ENCODE measurements around the gene TTC7B. TPM values are rescaled to one million over a fixed set of nuclear protein-coding genes. Genes with fewer than 3 reads are reported as not detected.
A peak's percentile ranks its signal among the peaks of the same experiment; 100 is the strongest.
"Not testable (repeated sequence)": the region's sequence is repeated elsewhere in the genome, so short reads cannot be mapped to it uniquely, and the experiment has no call there.

Gene TTC7B, protein sequence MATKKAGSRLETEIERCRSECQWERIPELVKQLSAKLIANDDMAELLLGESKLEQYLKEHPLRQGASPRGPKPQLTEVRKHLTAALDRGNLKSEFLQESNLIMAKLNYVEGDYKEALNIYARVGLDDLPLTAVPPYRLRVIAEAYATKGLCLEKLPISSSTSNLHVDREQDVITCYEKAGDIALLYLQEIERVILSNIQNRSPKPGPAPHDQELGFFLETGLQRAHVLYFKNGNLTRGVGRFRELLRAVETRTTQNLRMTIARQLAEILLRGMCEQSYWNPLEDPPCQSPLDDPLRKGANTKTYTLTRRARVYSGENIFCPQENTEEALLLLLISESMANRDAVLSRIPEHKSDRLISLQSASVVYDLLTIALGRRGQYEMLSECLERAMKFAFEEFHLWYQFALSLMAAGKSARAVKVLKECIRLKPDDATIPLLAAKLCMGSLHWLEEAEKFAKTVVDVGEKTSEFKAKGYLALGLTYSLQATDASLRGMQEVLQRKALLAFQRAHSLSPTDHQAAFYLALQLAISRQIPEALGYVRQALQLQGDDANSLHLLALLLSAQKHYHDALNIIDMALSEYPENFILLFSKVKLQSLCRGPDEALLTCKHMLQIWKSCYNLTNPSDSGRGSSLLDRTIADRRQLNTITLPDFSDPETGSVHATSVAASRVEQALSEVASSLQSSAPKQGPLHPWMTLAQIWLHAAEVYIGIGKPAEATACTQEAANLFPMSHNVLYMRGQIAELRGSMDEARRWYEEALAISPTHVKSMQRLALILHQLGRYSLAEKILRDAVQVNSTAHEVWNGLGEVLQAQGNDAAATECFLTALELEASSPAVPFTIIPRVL
- 10.6 and 18.0 TPM in 2 replicates for total RNA-seq (2014; rRNA removed; shearing (Covaris generic))

GRCh38 chr14:90815822-90816662, at the start of gene TTC7B:
TSS of gene TTC7B (minus strand) at chr14:90816430. CDS start at chr14:90816295, 135 bp downstream.
- DNase-seq (ENCODE audit: low read depth) = peak; percentile 18

DNA sequence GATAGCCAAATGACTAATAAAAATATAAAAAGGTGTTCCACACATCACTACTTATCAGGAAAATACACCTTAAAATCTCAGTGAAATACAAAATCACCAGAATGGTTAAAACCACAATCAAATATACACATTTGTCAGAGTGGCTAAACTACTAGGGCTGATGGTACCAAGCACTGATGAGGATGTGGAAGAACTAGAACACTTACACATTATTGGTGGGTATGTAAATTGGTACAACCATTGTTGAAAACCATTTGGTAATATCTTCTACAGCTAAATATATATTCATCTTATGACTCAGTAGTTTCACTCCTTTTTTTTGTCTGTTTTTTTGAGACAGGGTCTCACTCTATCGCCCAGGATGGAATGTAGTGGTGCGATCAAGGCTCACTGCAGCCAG, 48.5 kb upstream of the TTC7B start:
- no peak for DNase-seq (ENCODE audit: low read depth)

- no peak for DNase-seq (ENCODE audit: low read depth)
These were observed 42.3 kb upstream of the TTC7B start for GRCh38 chr14:90858511-90858910.

DNA sequence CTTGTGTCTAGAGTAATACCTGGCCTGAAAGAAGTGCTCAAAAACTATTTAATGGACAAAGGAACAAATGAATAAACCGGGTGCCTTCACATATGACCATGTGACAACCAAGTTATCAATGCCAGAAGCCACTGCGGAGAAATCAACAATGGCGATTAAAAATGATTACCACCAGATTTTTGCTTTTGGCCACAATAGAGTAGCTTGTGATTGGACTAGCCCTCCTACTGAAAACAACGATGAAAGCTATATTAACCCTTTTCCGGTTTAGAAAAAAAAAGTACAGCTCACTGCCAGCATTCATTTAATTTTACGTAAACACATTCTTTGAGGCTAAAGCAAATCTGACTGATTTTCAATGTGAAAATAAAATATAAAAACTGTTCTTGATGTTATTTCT, 41.6 kb upstream of the TTC7B start:
- no peak for DNase-seq (ENCODE audit: low read depth)

DNA sequence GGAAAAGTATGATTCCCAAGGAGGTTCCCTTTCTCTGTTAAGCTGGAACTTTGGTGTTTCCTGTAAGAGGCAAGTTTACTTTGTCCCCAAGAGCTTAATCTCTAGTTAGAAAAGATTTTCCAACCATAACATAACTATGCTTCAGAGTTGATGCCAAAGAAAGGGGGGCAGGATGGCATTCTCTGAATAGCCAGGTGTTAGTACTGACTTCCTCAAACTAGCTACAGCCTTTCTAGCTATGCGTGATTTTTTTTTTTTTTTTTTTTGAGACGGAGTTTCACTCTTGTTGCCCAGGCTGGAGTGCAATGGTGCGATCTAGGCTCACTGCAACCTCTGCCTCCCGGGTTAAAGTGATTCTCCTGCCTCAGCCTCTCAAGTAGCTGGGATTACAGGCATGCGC, 39.9 kb upstream of the TTC7B start:
- DNase-seq (ENCODE audit: low read depth) = not testable (repeated sequence)

GRCh38 chr14:90853116-90853515, 36.9 kb upstream of the TTC7B start:
- peak; percentile 19 for DNase-seq (ENCODE audit: low read depth)

DNA sequence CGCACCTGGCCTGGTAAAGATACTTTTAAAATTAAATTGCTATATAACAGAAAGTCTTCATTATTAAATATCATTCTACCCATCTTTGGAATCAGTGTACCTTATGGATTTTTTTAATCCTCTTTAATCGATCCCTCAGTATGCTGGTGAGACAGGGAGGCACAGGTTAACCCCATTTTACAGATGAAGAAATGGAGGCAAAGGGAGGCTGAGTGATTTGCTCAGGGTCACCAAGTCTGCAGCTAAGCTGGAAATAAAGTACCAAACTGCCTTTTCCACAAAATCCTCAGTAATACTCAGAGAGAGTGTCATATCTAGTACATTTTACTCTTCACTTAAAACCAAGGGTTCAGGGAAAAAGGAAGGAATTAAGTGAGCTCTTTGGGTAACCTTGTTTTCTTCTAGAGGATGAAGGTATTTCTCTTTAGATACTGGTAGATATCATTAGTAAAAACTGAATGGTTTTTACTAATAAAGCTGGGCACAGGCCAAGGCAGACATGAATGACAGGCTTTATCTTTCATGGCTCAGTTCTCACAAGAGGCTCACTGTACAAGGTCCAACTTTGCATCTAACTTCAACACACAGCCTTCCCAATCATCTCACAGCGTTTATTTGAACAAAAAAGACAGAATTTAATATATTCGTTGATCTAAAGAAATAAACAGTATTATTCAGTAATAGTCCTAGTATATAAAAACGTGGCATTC, 35.3 kb upstream of the TTC7B start:
- DNase-seq (ENCODE audit: low read depth) = no peak

- peak; percentile 71 for DNase-seq (ENCODE audit: low read depth)
These were observed 34.3 kb upstream of the TTC7B start for GRCh38 chr14:90850487-90850886.

DNA sequence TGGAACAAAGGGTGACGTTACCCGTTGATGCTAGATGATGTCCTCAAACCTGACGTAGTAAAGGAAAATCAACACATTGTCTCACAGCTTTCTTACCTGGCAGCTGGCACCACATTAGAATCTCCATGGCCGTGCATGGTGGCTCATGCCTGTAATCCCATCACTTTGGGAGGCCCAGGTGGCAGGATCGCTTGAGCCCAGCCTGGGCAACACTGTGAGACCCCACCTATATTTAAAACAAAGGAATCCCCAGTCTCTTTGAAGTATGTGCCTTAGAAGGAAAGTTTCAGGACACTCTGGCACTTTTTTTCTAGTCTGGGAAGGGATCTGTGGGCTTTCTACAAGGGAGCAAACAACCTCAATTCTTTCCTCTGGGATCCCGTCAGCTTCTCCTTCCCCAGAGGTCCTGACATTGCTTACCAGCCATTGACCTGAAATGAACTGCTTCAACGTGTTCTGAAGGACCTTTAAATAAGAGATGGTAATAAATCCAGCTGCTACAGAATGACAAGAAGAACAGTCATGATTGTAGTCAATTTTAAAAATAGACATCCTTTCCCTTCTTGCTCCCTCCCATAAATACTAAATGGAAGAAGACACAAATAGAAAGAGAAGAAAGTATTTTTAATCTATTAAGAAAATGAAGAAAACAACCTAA, 33.7 kb upstream of the TTC7B start:
- no peak for DNase-seq (ENCODE audit: low read depth)

DNA sequence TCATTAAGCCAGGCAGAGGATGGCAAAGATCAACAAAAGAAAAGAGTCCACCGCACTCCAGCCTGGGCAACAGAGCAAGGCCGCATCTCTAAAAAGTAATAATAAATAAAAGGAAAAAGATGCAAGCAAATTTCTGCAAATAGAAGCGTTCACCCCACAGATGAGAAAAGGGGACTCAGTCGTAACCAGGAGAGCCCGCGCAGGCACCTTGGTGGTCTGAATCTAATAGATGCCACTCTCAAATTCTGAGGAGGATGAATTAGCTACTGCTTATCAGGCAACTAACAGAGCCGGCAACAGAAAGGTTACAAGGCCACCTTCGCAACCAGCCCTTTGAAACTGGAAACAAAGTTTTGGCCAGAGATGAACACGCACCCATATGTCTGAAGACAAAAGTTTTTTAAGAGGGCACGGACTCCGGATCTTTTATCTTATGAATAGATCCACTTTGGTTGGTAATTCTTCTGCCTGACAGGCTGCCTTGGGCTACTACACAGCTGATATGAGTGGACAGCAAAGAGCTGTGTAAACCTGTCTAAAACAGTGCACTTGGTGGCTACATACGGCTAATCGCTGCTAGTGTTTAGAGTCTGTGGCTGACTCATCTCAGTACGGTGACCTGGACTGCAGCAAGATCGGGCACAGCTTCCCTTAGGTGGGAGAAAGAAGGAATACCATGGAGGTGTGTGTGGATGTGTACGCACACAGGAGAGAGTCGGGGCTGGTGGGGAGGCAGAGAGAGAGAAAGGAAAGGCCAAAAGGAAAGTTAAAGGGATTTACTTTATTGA, 32.9 kb upstream of the TTC7B start:
- DNase-seq (ENCODE audit: low read depth) = peak; percentile 46

DNA sequence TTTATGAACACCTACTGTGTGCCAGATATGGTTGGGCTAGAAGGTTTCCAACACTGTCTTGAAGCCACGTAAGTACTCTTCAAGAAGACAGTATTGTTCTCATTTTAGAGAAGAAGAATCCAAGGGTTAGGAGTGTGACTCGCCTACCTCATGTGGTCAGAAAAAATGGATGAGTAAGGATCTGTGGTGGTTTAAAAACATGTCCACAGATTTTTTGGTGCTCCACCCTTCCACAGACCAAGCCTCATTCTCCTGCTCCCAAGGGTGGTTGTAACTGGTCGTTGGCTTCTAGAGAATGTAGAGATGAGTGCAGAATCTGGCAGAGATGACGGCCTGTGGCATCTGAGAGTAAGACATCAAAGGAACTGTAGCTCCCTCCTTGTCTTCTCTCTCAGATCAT, 30.3 kb upstream of the TTC7B start:
- DNase-seq (ENCODE audit: low read depth) = peak; percentile 52

DNA sequence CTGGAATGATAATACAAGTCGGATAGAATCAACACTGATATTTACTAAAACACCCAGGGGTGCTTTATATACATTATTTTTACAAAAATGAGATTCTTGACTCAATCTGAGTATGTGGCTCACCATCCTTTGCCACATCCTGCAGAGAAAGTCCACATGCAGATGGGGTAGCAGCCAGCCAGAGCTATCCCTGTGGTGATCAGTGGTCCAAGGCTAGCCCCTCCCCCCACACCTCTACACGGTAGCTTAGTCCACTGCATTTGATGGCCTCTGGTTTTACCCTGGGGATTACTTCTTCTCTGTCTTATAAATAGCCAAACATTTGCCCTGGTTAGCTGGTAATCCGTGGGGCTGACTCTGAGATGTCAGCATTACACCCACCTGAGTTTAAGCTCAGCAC, 28.1 kb upstream of the TTC7B start:
- DNase-seq (ENCODE audit: low read depth) = no peak

GRCh38 chr14:90842726-90843125, 26.5 kb upstream of the TTC7B start:
- no peak for DNase-seq (ENCODE audit: low read depth)

DNA sequence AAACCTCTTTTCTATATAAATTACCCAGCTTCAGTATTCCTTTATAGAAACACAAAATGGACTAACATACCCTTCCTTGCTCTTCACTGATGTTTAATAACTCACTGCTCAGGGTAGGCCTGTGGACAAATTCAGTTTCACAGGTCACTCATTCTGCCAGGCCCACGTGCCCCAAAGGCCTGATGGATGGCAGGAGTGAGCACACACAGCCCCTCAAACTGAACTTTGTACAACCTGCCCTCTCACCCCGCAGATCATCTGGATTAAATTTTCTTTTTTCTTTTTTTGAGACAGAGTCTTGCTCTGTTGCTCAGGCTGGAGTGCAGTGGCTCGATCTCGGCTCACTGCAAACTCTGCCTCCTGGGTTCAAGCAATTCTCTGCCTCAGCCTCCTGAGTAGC, 24.4 kb upstream of the TTC7B start:
- not testable (repeated sequence) for DNase-seq (ENCODE audit: low read depth)

DNA sequence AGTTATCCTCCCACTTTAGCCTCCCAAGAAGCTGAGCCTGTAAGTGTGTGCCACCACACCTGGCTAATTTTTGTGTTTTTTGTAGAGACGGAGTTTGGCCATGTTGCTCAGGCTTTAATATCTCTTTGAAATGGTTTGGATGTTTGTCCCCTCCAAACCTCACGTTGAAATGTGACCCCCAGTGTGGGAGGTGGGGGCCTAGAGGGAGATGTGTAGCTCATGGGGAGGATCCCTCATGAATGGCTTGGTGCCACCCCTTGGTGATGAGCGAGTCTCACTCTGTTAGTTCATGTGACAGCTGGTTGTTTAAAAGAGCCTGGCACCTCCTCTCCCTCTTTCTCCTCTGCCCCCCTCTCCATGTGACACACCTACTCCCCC, 23.6 kb upstream of the TTC7B start:
- no peak for DNase-seq (ENCODE audit: low read depth)

DNA sequence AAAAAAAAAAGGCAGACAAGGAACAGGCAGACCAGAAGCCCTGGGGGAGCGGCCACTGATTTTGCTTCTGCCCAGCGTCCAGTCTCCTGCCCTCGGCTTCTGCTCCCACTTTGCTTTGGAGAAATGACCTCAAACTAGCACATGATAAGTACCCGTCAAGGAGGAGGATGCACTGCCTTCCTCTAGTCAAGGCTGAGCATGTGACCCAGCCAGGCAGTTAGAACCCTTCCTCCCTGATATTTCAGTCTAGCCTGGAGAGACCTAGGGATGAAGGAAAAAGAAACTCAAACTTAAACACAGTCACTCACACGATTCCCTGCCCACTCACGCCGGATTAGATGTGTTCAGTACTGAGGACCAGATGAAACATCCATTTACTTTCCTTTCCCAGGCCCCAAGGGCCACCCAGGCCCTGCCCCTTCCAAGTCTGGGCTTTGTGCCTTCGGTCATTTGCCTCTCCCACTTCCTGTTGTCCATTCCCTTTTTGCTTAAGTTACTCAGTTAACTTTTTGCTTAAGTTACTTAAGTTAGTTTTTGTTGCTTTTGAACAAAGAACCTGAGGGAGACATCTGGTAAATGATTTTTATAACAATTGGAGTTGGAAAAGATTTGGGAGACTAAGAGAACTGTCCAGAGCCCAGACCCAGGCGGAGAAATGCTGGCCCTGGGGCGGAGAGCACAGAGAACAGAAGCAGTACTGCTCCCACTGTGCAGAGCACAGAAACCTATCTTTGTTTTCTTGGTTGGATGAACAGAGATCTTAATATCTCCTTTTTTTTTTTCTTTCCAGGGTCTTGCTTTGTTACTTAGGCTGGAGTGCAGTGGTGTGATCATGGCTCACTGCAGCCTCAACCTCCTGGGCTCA, 23.0 kb upstream of the TTC7B start:
- DNase-seq (ENCODE audit: low read depth) = peak; percentile 61

- not testable (repeated sequence) for DNase-seq (ENCODE audit: low read depth)
These were observed 22.3 kb upstream of the TTC7B start for GRCh38 chr14:90838531-90838930.

DNA sequence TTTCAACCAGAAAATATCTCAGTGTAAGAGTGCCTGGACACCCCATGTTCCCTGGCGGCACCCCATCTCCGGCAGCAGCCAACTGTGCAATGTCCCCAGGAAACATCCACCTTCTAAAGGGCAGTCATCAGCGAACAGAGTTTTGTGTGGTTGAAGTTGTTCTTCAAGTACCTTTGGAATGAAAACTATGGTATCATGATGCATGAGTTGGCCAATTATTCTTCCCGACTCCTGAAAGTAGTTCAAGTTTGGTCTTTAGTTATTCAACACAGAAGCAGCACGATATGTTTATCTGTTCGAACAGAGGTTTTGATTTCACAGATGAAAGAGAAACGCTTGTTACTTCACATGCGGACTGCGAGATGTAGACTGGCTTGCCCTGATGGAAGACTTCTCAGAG, 21.1 kb upstream of the TTC7B start:
- DNase-seq (ENCODE audit: low read depth) = no peak

DNA sequence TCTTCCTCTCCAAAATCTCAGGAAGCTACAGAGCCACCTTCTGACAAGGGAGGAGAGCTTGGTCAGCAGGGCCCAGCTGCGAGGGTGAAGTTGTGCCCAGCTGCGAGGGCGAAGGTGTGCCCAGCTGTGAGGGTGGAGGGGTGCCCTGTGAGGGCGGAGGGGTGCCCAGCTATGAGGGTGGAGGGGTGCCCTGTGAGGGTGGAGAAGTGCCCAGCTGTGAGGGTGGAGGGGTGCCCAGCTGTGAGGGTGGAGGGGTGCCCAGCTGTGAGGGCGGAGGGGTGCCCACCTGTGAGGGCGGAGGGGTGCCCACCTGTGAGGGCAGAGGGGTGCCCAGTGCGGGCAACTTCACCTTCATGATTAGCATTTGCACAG, 20.4 kb upstream of the TTC7B start:
- DNase-seq (ENCODE audit: low read depth) = no peak
